Dermis microvascular lymphatic vessel endothelial cell (primary cell): Measurements from ENCODE around the gene BBS9. TPM values are rescaled to one million over a fixed set of nuclear protein-coding genes. Genes with fewer than 3 reads are reported as not detected.

Experiments used
- DNase-seq, 2 donors: peaks; one replicate each; pipeline versions ENCODE4 v3.0.0 to v3.0.0-alpha.2; 2010; ENCODE audit warnings: low read depth in 2 of 2
- total RNA-seq: library from RNA; depleted of rRNA; stranded (reverse); fragments of >200 nt; gene quantifications from 2 replicates; pipeline ENCODE4 v1.2.1, GENCODE V29; 2014

The BBS9 gene
- total RNA-seq, 1 donor from 2014 or later, result 11.2 TPM

GRCh38 chr7:33127085-33127484, 2.3 kb upstream of the BBS9 start:
- DNase-seq, result no peak

GRCh38 chr7:33128631-33128989, 754 bp upstream of the BBS9 start:
- no peak for DNase-seq

GRCh38 chr7:33129806-33130153, 416 bp downstream of the BBS9 start:
- no peak for DNase-seq

DNA sequence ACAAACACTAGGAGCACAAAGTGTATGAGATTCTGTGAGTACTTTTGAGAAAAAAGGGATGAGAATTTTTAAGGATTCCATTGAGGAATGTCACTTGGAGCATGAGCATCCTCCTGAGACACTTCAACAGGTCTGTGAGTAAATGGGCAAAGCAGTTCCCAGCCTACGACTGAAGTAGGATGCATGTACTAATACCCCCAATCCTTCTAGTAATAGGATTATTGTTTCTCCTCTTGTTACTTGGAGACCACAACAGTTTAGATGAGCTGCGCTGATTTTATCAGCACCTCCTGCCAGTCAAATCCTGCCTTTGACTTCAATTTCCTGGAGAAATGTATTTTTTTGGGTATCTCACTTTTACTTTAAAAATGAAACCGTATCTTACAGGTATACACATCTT, 820 bp downstream of the BBS9 start:
- peak in 1 of 2 donors; percentile 20 for DNase-seq

GRCh38 chr7:33137103-33137502, 7.7 kb downstream of the BBS9 start:
- DNase-seq, result no peak

GRCh38 chr7:33142585-33142984, 13.2 kb downstream of the BBS9 start:
- no peak for DNase-seq

DNA sequence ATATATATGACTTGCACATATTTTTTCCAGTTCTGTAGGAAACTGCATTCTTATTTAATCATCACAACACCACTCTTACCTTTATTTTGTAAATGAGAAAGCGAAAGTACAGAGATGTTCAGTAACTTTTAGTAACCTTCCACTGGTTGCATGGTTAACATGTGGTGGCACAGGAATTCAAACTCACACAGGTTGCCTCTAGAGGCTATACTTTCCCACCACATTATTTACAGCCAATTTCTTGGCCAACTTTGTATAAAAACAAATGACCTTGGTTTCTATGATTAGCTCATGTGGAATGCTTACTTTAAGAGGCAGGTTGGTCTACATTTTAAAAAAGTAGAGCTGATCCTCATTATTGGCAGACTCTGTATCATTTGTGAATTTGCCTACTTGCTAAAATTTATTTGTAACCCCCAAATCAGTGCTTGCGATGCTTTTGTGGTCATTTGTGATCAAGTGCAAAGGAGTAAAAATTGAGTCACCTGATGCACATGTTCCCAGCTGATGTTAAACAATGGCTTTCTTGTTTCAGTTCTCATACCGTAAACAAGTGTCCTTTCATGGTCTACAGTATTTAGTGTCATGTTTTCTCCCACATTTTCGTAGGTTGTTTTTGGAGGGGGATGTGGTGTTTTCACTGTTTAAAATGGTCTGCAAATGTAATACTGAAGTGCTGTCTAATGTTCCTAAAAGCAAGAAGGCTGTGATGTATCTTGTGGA, 14.8 kb downstream of the BBS9 start:
- DNase-seq, result no peak

DNA sequence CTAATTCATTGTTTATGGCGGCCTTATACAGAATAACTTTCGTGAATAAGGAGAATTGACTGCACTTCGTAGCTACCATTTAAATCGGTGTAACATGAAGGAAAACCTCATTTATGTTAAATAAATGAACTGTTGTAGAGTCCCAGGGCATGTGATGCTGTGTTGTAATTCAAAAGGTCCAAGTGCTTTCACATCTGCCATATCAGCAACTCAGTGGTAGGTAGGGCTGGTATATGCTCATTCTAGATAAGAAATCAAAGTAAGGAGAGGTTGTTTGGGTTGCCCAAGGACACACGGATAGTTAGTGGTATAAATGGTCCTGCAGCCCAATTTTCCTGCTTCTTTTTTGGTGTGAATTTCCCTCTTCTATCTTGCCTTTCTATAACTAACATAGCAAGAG, 15.8 kb downstream of the BBS9 start:
- DNase-seq, result no peak

GRCh38 chr7:33152087-33152486, 22.7 kb downstream of the BBS9 start:
- DNase-seq, result no peak

DNA sequence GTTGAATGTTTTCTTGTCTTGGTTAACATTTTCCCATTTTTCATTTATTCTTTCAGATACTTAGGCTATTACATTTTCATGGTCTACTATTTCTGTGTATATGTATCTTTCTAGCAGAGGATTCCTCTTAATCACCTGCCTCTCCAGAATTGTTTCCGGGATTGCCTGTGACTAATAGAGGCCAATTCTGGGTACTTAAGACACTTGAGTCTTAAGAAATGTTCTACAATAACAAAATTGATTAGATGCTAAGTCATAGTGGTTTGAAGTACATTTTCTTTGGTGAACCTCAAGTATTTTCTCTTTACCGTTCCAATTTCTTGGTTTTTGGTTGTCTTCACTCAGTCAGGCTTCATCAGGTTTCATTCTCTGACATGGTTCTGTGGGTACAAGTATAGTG, 26.4 kb downstream of the BBS9 start:
- no peak for DNase-seq

DNA sequence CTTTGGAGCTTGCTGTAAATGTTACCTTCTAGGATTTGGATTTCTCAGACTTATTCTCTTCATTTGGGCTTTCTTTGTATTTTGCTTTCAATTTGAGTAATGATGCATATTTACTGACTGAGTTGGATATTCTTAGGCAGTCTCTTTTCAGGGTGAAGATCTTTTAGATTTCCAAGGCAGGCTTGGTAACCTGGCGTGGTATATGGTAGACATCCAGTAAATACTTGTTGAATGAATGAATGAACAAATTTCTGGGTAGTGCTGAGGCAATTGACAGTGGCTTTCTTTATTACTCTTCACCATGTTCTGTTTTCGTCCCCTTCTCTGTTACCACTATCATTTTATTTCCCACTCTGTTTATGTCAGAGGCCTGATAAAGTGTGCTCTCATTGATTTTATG, 27.1 kb downstream of the BBS9 start:
- no peak for DNase-seq

DNA sequence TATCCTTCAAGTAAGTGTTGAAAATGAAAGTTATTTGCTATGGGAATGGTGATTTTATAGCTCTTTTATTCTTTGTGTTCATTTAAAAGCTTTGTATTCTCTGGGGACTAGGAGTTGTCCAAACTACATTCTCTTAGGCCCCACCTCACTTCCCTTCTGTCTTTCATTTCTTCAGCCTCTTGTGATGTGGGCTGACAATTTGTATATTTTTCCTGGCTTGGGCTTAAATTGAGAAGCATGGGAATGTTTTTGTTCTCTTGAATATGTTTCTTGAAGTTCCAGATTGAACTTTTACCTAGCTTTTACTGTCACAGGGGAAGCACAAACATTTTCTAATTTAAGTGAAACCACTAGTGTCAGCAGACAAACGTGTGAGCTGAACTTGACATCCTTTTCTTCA, 27.9 kb downstream of the BBS9 start:
- DNase-seq, result no peak

- no peak for DNase-seq
Measured at GRCh38 chr7:33157781-33158180, 28.4 kb downstream of the BBS9 start.

- DNase-seq, result no peak
Measured at GRCh38 chr7:33177876-33178275, 48.5 kb downstream of the BBS9 start.

DNA sequence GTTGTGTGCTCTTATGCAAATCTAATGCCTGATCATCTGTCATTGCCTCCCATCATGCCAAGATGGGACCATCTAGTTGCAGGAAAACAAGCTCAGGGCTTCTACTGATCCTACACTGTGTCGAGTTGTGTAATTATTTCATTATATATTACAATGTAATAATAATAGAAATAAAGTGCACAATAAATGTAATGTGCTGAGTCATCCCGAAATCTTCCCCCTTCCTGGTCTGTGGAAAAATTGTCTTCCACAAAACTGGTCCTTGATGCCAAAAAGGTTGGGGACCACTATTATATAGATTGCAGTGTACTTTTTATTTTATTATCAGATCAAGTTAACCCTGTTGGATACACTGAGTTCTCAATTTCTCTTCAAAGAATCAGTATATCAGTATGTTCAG, 50.2 kb downstream of the BBS9 start:
- DNase-seq, result no peak

- no peak for DNase-seq
Measured at GRCh38 chr7:33183504-33183903, 54.1 kb downstream of the BBS9 start.

DNA sequence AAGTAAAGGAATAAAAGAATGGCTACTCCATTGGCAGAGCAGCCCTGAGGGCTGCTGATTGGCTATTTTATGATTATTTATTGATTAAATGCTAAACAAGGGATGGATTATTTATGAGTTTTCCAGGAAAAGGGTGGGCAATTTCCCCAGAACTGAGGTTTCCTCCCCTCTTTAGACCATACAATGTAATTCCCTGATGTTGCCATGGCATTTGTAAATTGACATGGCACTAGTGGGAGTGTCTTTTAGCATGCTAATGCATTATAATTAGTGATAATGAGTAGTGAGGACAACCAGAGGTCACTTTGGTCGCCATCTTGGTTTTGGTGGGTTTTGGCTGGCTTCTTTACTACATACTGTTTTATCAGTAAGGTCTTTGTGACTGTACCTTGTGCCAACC, 55.5 kb downstream of the BBS9 start:
- no peak for DNase-seq

DNA sequence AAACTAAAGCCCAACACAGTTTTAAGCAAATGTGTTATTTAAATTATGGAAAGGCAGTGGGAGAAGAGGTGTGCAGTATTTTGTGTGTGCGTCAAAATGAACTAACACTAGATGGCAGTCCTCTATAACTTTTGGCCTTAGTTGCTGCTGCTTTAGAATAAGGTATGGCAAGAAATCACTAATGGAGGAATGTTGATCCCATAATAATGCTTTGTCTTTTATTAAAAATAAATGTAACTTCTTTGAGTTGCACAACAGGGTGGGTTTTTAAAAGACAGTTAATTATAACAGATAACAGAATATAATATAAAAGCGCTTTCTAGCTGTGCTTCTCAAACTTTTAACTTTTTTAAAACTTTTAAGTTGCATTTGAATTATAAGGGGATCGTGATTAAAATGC, 56.4 kb downstream of the BBS9 start:
- DNase-seq, result peak; percentile 56 to 62

DNA sequence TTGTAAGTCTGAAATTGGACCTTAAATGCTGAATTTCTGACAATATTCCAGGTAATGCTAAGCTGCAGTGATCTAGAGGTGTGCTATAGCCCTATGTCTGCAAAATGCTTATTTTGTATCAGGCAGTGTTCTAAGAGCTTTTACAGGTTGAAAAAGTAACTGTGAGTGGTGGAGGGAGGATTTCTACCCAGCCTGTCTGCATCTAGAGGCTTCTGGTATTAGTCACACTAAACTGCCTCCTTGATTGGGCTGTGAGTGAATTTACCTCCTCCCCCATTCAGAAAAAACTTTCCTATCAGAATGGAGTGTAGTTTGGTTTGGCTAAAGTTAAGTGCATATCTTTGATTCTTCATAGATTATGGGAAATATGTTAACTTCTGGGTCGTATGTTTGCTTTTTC, 56.8 kb downstream of the BBS9 start:
- DNase-seq, result no peak

GRCh38 chr7:33190688-33191304, 61.4 kb downstream of the BBS9 start:
- no peak for DNase-seq

DNA sequence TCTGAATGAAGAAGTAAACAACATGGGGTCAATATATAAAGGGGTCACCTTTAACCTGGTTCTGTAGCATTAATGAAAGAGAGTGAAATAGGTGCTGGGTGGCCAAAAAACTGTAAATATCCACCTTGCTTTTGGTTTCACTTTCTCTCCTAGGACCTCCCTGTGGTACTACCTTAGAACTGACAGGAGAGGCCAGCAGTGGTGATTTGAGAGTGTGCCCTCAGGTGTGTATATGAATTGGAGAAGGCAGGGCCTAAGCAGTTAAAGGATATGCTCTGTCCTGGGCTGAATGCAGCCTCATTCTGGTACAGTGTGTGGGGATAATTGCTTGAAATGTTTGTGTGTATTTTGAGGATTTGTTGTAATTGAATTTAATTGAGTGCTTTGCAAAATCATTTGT, 62.0 kb downstream of the BBS9 start:
- no peak for DNase-seq

- DNase-seq, result no peak
Measured at GRCh38 chr7:33192695-33193291, 63.4 kb downstream of the BBS9 start.

GRCh38 chr7:33193308-33193864, 64.0 kb downstream of the BBS9 start:
- DNase-seq, result no peak
